Right forelimb (tissue), 1 donor: ENCODE results near the gene KCNQ5.
"Not testable (repeated sequence)": the region's sequence is repeated elsewhere in the genome, so short reads cannot be mapped to it uniquely, and the experiment has no call there.

ENCODE experiments used
- DNase-seq: peaks from one replicate; pipeline ENCODE4 v3.0.0-alpha.2; 2018

Gene KCNQ5

GRCh38 chr6:73209117-73209516, 587.3 kb downstream of the KCNQ5 start:
- no peak for DNase-seq

- DNase-seq, result no peak
Measured at GRCh38 chr6:73216859-73217258, 595.0 kb downstream of the KCNQ5 start.

GRCh38 chr6:73225396-73225795, 603.5 kb downstream of the KCNQ5 start, which contains the start of gene KHDC1L:
Gene KHDC1L (minus strand): TSS chr6:73225496. CDS start chr6:73225408, 88 bp downstream.
- no peak for DNase-seq

GRCh38 chr6:73227606-73228255, 605.9 kb downstream of the KCNQ5 start:
- DNase-seq, result no peak

GRCh38 chr6:73231986-73232391, 610.1 kb downstream of the KCNQ5 start:
- no peak for DNase-seq

GRCh38 chr6:73233048-73233447, 611.2 kb downstream of the KCNQ5 start:
- DNase-seq, result no peak

GRCh38 chr6:73233971-73234370, 612.1 kb downstream of the KCNQ5 start:
- DNase-seq, result not testable (repeated sequence)

- no peak for DNase-seq
Measured at GRCh38 chr6:73234733-73235132, 612.9 kb downstream of the KCNQ5 start.

GRCh38 chr6:73236144-73236750, 614.4 kb downstream of the KCNQ5 start:
- no peak for DNase-seq

GRCh38 chr6:73240730-73241129, 618.9 kb downstream of the KCNQ5 start:
- DNase-seq, result no peak

GRCh38 chr6:73242001-73242400, 620.1 kb downstream of the KCNQ5 start:
- no peak for DNase-seq
